ENCODE measurements around the gene SPHK1.

The SPHK1 gene

DNA sequence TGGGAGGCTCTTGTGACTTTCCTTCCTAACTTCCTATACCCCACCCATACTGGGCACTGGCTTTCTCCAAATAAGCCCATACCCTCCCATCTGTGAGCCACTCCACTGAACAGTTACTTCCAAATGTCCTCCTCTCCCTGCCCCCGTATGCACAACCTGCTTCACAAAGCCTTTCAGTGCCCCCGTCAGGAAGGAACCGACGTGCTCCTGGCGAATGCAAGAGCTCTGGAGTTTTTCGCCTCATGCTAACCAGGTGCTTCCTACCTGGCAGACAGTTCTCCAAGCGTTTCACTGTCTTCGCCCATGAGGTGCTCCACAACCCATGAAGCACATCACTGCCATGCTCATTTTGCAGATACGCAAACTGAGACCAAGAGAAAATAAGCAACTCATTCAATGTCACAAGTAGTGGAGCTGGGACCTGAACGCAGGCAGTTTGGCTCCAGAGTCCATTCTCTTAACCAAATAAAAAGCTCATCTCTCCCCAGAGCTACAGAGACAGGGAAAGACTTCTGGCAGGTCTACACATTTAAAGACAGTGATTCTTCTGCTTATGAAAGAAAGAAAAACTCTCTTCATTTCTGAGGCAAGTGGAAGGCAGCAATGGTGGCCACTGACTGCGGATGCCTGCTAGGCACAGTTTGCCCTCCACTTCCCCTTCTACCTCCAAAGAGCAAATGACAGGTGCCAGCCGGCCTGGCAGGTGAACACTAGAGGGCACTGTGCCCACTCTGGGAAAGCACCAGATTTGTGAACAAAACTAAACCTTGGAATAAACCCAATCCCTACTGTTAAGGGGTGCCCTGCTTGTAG, 23.8 kb downstream of the SPHK1 start:
- DNase-seq: no peak

GRCh38 chr17:76410328-76410965, 26.0 kb downstream of the SPHK1 start:
- no peak for DNase-seq

DNA sequence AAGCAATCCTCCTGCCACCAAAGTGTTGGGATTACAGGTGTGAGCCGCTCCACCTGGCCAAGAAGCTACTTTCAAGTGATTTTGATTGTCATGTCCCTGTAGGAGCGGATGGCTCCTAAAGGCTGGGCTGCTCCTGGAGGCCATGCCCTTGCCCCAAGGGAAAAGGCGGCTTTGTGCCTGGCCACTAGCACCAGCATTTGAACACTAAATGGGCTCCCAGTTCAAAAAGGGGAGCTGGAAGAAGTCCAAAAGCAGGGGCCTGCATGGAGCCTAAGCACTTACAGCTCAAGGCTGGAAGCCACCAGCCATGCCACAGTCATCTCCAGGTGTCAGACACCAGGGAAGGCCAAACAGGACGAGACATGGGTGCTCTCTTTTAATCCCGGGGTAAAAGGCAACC, 26.8 kb downstream of the SPHK1 start:
- no peak for DNase-seq

DNA sequence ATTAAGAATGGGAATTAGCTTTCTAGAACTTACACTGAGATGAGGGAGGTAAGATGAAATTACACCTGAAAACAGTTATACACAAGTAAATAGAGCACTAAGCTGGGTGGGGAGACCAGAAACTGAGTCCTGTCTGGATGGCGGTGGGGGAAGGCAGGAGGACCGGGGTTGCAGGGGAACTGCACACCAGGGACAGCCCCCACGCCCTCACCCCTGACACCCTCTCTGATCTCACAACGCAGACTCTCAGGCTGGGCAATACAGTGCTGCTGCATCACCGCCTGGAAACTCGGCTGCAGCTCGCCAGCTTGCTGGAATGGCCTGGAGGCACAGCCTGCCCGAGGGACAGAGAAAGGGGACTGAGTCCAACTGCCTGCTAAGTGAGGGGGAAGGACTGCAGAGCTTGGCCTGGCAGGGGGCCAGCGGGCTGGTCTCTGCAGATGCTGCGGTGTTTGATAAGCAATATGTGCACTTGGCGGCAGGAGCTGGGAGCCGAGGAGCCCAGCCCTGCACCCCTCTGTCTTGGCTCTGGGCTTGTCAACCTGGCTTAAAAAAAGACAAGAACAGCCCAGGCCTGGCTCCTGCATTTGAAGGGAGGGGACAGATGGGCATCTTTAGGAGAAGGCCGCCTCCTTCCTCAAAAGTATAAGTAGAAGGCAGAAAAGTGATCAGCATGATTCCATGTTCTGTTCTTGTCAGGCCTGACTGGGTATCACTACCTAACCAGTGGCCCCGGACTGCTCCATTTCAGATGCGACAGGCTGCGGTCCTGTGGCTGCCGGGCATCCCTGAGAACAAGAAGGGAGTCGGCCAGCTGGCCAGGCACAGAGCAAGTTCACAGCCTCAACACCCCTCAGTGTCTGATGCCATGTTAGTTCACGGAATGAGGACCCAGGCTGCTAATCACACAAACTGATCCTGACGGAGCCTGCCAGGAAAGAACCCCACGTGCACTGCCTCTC, 30.2 kb downstream of the SPHK1 start:
- peak; percentile 48 for DNase-seq

- DNase-seq: no peak
Measured at GRCh38 chr17:76415786-76416185, 31.4 kb downstream of the SPHK1 start.

DNA sequence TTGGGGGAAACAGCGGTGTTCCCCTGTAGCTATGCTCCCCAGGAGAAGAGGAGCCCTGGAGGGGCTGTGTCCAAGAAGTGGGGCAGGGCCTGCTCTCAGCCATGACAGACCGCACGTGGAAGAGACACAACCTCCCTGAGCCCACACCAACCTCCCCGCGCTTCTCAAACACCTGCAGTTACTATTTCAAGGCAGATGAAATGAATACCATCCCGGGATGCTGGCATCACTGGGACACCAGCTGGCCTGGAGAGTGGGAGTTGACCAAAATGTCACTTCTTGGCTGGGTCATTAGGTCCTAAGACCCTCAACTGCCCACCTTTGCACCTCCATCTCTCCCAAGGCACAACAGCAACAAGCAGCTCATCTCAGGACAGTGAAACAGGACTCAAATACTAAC, 32.0 kb downstream of the SPHK1 start:
- DNase-seq: no peak

DNA sequence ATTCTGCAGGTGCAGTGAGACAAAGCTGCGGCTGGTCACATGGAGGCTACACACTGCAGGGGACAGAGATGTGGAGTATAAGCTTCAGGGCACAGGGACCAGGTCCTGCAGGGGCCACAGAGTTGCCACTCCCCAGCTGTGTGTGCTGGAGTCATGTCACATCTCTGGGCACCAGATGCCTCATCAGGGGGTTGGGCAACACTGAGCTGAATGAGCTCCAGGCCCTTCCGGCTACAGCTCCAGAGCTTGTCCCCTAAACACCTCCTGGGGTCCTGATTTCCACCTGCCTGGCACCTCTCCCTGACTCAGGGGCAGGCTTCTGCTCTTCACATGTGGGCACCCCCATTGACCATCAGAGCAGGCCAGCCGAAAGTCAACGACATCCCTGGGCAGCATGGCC, 32.5 kb downstream of the SPHK1 start:
- DNase-seq: no peak

DNA sequence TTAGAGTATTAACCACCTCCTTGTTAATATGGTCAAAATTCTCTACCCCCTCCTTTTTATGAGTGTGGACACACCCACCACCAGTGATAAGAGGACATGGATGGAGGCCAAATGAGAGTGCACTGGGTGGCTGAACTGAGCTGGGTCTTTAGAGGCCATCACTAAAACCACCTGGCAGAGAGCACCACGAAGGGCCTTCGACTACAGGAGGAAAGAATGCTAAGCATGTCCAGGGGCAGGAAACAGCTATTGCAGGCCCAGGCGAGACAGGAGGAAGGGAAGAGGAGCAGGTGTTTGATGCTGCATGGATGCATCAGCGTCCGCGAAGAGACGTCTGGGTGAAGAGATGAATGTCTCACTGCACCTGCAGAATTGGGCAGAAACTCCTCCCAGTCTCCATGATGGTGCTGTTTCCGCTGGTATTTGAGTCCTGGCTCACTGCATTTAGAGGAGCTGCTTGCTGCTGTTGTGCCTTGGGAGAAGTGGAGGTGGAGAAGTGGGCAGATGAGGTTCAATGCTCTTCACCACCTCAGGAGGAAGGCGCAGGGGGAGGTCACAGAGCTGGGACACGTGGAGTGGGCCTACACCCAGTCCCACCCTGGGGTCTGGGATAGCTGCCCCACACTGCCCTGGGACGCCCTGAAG, 33.2 kb downstream of the SPHK1 start:
- DNase-seq: no peak

DNA sequence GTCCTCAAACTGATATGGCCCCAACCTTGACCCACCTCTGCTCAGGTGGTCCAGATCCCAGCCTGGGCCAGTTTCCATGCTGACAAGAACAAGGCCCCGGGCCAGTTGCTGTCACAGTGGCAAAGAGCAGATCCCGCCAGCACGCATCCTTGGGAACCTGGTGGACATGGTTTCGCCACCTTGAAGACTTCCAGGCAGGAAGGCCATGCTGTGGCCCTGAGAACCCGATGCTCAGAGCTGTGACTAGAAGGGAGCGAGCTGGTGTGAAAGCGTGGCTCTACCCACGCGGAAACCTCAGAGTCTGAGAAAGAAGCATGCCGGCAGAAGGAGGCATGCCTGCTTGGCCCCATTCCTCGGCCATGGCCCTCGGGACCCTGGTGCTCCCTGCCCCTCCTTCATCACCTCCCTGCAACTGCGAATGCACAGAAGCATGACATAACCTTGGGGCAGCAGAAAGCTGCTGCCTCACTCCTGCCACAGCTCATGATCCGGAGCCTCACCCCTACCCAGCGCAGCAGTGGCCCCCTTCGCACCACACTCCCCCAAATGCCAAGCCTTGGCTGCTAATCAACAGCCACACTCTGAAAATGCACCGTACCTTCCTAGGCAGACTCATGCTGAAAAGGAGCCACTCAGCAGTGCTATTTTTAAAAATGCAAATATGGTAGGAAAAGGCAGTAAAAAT, 35.3 kb downstream of the SPHK1 start:
- DNase-seq: no peak

DNA sequence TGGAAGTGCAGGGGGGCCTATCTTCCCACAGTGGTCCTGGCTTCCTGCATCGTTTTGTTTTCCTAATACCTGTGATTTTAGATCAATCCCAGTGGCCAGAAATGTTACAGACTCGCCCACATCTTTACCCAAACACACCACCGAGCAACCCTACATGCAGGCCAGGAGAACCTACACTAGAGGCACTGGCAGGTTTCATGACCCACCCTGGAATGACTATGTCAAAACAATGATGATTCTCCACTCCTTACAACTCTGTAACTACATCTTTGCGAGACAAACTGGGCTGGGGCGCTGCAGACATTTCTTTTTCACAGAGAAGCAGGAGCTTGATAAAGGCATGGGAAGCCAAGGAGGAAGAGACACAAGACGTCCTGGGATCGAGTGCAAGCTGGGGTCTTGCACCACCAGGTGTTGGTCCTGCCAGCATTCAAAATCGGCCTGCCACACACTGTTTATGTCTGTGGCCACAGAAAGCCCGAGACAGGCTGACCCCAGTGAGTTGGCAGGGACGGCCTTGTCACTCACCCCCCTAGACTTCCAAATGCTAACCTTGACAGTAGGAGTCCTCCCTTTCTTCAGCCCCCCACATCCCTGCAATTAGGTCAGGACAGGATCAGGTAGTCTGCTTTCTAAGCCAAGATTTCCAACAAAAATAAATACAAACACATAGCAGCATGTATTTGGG, 36.1 kb downstream of the SPHK1 start:
- DNase-seq: no peak

DNA sequence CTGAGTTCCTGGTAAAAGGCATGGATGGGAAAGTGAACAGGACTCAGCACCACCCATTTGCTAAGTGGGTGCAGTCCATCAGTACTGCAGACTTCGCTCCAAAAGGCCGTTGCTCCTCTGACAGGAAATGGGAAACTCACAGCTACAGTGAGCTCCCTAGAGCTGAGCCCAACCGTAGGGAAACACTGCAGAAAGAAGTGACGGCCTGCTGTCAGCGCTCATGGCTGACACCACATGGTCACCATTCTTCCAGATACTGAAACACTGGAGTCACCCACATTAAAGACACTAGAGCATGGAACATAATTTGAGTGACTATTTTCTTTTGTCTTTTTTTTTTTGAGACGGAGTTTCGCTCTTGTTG, 36.6 kb downstream of the SPHK1 start:
- DNase-seq: no peak

DNA sequence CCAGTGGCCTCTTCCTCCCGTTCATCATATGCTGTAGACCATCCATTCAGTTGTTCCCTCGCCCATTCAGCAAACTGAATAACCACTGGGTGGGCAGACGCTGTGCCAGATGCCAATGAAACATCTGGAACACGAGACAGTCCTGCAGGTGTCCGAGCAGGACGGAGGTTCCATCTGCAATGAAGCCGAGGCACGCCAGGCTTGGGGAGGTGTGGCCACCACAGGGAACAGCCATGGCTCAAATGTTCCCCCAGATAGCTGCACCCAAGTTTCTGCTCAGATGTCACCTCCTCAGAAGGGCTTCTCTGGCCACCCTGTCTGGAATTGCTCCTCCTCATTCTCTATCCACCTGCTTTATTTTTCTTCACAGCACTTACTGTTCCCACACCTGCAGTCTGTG, 38.0 kb downstream of the SPHK1 start:
- no peak for DNase-seq

GRCh38 chr17:76422860-76423259, 38.5 kb downstream of the SPHK1 start:
- no peak for DNase-seq

- DNase-seq: no peak
Measured at GRCh38 chr17:76426853-76427252, 42.4 kb downstream of the SPHK1 start.

- DNase-seq: no peak
Measured at GRCh38 chr17:76427501-76428231, 43.3 kb downstream of the SPHK1 start.

GRCh38 chr17:76428511-76428910, 44.1 kb downstream of the SPHK1 start:
- DNase-seq: no peak

DNA sequence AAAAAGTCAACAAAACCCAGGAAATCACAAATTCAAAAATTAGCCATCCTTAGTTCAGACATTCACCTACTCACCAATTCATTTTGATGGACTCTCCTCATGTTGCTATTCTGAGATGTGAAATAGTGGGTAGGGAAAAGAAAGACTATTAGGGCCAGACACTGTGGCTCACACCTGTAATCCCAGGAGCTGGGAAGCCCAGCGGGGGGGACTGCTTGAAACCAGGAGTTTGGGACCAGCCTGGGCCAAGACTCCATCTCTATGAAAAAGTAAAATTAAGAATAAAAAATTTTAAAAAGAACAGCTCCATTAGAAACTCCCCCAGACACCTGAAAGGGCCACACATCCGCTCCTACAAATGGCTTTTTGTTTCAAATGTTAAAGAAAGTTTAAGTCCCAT, 47.1 kb downstream of the SPHK1 start:
- DNase-seq: no peak

- no peak for DNase-seq
Measured at GRCh38 chr17:76432004-76432403, 47.6 kb downstream of the SPHK1 start.

DNA sequence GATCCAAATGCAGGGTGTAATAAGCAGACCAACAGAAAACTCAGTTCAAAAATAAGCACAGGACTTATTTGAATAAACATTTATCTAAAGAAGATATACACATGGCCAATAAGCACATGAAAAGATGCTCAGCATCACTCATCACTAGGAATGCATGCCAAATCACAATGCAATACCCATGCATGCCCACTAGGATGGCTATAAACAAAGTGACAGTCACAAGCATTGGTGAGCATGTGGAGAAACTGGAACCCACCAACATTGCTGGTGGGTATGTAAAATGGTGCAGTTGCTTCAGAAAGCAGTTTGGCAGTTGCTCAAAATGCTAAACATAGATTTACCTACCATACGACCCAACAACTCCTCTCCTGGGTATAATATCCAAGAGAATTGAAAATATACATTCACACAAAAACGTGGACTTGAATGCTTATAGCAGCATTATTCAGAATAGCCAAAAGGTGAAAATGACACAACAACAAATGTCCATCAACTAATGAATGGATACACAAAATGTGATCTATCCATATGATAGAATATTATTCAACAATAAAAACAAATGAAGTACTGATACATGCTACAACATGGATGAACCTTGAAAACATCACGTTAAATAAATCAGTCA, 48.4 kb downstream of the SPHK1 start:
- no peak for DNase-seq

- no peak for DNase-seq
Measured at GRCh38 chr17:76433693-76434092, 49.3 kb downstream of the SPHK1 start.

DNA sequence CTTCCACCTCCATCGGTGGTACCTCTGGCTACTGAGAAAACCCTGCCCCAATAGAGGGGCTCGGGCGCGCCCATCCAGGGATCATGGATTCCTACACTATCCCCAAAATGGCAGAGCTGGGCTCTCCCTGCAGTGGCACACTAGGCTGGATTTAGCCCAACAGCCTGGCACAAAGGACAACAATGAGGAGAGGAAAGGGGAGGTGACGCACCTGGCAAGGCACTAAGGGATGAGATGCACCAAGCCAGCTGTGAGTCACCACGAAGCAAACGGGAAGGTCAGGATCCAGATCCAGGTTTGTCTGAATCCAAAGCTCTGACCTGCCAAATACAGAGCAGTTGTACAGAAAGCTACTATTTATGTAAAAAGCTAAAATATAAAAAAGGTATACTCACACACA, 50.5 kb downstream of the SPHK1 start:
- no peak for DNase-seq
